Thyroid gland (tissue), 4 donors: ENCODE results near the gene ZFYVE9.

Experiments
- CTCF ChIP-seq, 6 experiments: fragments of 200-600 bp in 3 of 6; fragments of 450-650 bp in 3 of 6; sonication (generic) in 3 of 6; IDR thresholded peaks; one replicate each; pipeline ENCODE4 v1.5.1; 2016 to 2019; ENCODE audit warnings: antibody characterized with exemption in 6 of 6, mild to moderate bottlenecking in 2 of 6, inconsistent platforms in 1 of 6, moderate library complexity in 1 of 6
- POLR2A ChIP-seq, 2 donors: fragments of 450-650 bp; IDR thresholded peaks; one replicate each; pipeline ENCODE4 v1.6.1; 2017; ENCODE audit warnings: antibody characterized with exemption in 2 of 2, mild to moderate bottlenecking in 2 of 2, moderate library complexity in 1 of 2

GRCh38 chr1:52162947-52163346, 21.1 kb downstream of the ZFYVE9 start:
- TF ChIP-seq CTCF (IDR thresholded peaks at IDR 0.05) = no peak
- TF ChIP-seq POLR2A (IDR thresholded peaks at IDR 0.05) = no peak
